ENCODE measurements around the gene ZNF630.
"Not testable (repeated sequence)": the region's sequence is repeated elsewhere in the genome, so short reads cannot be mapped to it uniquely, and the experiment has no call there.

DNA sequence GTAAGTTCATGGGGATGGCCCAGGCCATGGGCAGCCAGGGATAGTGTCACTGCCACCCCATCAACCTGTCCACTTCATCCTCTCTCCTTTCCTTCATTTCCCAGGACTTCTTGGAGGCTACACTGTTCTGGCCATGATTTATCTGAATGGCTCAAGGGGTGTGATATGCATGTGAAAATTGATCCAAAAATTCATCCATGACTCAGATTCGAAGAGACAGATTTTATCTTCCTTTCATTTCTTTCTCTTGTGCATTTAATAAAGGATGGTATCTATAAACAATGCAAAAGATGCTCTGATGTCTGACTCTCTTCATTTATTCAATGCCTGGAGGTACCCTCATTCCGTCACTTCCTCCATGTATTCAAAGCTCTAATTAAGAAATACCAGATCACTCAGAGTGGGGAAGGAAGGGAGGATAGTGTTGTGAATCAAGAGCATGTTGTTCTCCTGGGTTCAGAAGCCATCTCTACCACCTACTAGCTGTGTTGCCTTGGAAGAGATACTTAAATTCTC, 61.9 kb downstream of the ZNF630 start:
- TF ChIP-seq, protein P1, sequence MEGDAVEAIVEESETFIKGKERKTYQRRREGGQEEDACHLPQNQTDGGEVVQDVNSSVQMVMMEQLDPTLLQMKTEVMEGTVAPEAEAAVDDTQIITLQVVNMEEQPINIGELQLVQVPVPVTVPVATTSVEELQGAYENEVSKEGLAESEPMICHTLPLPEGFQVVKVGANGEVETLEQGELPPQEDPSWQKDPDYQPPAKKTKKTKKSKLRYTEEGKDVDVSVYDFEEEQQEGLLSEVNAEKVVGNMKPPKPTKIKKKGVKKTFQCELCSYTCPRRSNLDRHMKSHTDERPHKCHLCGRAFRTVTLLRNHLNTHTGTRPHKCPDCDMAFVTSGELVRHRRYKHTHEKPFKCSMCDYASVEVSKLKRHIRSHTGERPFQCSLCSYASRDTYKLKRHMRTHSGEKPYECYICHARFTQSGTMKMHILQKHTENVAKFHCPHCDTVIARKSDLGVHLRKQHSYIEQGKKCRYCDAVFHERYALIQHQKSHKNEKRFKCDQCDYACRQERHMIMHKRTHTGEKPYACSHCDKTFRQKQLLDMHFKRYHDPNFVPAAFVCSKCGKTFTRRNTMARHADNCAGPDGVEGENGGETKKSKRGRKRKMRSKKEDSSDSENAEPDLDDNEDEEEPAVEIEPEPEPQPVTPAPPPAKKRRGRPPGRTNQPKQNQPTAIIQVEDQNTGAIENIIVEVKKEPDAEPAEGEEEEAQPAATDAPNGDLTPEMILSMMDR (IDR thresholded peaks at IDR 0.05; ENCODE audit: insufficient read depth, low read length) = not testable (repeated sequence)
- TF ChIP-seq POLR2AphosphoS5 (IDR thresholded peaks at IDR 0.05; ENCODE audit: low read depth); SPI1 (IDR thresholded peaks at IDR 0.05; ENCODE audit: borderline replicate concordance, low read depth); GABPA (IDR thresholded peaks at IDR 0.05; ENCODE audit: low read depth): not testable (repeated sequence)
- TF ChIP-seq, protein P2, sequence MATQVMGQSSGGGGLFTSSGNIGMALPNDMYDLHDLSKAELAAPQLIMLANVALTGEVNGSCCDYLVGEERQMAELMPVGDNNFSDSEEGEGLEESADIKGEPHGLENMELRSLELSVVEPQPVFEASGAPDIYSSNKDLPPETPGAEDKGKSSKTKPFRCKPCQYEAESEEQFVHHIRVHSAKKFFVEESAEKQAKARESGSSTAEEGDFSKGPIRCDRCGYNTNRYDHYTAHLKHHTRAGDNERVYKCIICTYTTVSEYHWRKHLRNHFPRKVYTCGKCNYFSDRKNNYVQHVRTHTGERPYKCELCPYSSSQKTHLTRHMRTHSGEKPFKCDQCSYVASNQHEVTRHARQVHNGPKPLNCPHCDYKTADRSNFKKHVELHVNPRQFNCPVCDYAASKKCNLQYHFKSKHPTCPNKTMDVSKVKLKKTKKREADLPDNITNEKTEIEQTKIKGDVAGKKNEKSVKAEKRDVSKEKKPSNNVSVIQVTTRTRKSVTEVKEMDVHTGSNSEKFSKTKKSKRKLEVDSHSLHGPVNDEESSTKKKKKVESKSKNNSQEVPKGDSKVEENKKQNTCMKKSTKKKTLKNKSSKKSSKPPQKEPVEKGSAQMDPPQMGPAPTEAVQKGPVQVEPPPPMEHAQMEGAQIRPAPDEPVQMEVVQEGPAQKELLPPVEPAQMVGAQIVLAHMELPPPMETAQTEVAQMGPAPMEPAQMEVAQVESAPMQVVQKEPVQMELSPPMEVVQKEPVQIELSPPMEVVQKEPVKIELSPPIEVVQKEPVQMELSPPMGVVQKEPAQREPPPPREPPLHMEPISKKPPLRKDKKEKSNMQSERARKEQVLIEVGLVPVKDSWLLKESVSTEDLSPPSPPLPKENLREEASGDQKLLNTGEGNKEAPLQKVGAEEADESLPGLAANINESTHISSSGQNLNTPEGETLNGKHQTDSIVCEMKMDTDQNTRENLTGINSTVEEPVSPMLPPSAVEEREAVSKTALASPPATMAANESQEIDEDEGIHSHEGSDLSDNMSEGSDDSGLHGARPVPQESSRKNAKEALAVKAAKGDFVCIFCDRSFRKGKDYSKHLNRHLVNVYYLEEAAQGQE (IDR thresholded peaks at IDR 0.05; ENCODE audit: insufficient replicate concordance, low read depth) = not testable (repeated sequence)

Measured in HL-60 (cell line).